ENCODE measurements around the gene KAT6B. TPM values are rescaled to one million over a fixed set of nuclear protein-coding genes. Genes with fewer than 3 reads are reported as not detected.

The KAT6B gene
- total and polyA plus RNA-seq, 8 donors = 27.6 to 48.1 (median 42.3) TPM

- no peak for ATAC-seq
- Histone ChIP-seq H3K36me3 (peaks cover 0 to 9% of the 10 kb centered on the region in 2 donors), H3K4me1 (peaks cover 7 to 34% of the 10 kb centered on the region in 2 donors), H3K4me3 (no peak overlapping the region), H3K9me3 (no peaks in the 10 kb centered on the region), H3K27ac (no peak overlapping the region), H3K27me3 (no peaks in the 10 kb centered on the region)
- DNase-seq = no peak
- no peak for TF ChIP-seq CTCF (IDR thresholded peaks at IDR 0.05)
- intact Hi-C loops (cut with DNase I) = no loop called here
Observed at GRCh38 chr10:75018251-75018650, 191.9 kb downstream of the KAT6B start.

DNA sequence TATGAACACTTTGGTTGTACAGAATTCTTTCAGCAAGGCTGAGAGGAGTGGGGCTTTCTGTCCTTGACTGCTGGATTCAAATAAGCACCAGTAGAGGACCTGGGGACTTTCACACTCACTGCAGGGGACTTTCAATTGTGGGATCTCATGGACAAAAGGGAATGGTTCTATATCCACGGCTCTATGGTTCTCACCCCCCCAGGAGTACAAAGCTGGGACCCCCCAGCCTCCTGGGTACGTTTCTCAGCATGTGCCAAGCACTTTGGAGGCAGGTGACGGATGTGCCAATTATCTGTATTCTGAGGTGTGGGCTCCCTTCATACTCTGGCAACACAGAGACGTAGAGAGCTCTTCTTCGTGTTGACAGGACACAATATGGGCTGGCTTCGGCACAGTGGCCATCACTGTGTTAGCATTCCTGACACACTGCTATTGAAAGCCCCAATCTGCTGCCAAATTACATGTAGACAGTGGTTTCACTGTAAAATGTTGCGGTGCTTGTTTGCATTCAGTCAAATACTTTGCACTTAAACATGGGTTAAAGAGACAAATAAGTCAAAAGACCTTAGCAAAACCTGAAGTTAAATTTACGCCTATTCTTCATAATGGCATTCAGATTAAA is 192.4 kb downstream of the KAT6B start:
- ATAC-seq = no peak
- Histone ChIP-seq H3K4me1 (peaks cover 7 to 34% of the 10 kb centered on the region in 2 donors), H3K27ac (no peak overlapping the region), H3K4me3 (no peak overlapping the region), H3K36me3 (peaks cover 0 to 9% of the 10 kb centered on the region in 2 donors), H3K9me3 (no peaks in the 10 kb centered on the region), H3K27me3 (no peaks in the 10 kb centered on the region)
- intact Hi-C loops (cut with DNase I) = no loop called here
- DNase-seq = no peak
- TF ChIP-seq CTCF (IDR thresholded peaks at IDR 0.05) = no peak

DNA sequence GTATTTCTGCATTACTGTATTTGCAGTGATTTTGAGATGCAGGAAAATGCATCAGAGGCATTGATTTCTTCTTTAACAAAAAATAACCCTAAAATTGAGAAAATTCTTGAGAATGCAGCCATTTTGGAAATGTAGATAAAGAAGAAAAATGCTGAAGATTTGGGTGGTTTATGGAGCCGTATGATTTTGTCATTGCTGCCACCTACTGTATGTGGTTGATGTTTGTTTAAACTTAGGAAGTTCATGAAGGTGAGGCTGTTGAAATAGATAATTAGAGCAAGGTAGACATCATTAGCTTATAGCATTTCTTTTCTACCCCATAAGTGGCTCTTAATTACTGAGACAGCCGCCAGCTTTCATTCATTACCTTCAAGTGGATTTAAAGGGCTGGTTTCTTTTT is 193.0 kb downstream of the KAT6B start:
- H3K27ac ChIP-seq = no peak overlapping the region
- H3K9me3 ChIP-seq = no peaks in the 10 kb centered on the region
- intact Hi-C loops (cut with DNase I) = no loop called here
- ATAC-seq = no peak
- peaks cover 2 to 31% of the 10 kb centered on the region in 2 donors for H3K4me1 ChIP-seq
- no peak for TF ChIP-seq CTCF (IDR thresholded peaks at IDR 0.05)
- no peaks in the 10 kb centered on the region for H3K27me3 ChIP-seq
- DNase-seq = peak in 1 of 4 donors; percentile 37
- H3K36me3 ChIP-seq = peaks cover 0 to 9% of the 10 kb centered on the region in 2 donors
- H3K4me3 ChIP-seq = no peak overlapping the region

GRCh38 chr10:75020168-75020567 is 193.8 kb downstream of the KAT6B start:
- no peak for ATAC-seq
- H3K4me1 ChIP-seq = peaks cover 0 to 23% of the 10 kb centered on the region in 2 donors
- DNase-seq = no peak
- no peak overlapping the region for H3K4me3 ChIP-seq
- intact Hi-C loops (cut with DNase I) = no loop called here
- no peaks in the 10 kb centered on the region for H3K27me3 ChIP-seq
- no peak overlapping the region for H3K27ac ChIP-seq
- TF ChIP-seq CTCF (IDR thresholded peaks at IDR 0.05) = no peak
- peaks cover 0 to 12% of the 10 kb centered on the region in 2 donors for H3K36me3 ChIP-seq
- no peaks in the 10 kb centered on the region for H3K9me3 ChIP-seq

- no peaks in the 10 kb centered on the region for H3K27me3 ChIP-seq
- peak overlapping the region in 1 of 2 donors; percentile 29 for H3K27ac ChIP-seq
- peaks cover 0 to 26% of the 10 kb centered on the region in 2 donors for H3K36me3 ChIP-seq
- no peak for DNase-seq
- peaks cover 0 to 22% of the 10 kb centered on the region in 2 donors for H3K4me1 ChIP-seq
- no peaks in the 10 kb centered on the region for H3K9me3 ChIP-seq
- no peak overlapping the region for H3K4me3 ChIP-seq
- TF ChIP-seq CTCF (IDR thresholded peaks at IDR 0.05) = no peak
- peak; percentile 90 for ATAC-seq
- intact Hi-C loops (cut with DNase I) = no loop called here
Observed at GRCh38 chr10:75021379-75022249, 195.2 kb downstream of the KAT6B start.

Measured in left lung (tissue), 10 donors.